ENCODE results near the gene SPOP.

SPOP gene

GRCh38 chr17:49589577-49589927 lies 88.3 kb downstream of the SPOP start:
- no peak overlapping the region for H3K27ac ChIP-seq
- TF ChIP-seq ZFX (IDR thresholded peaks at IDR 0.05) = no peak
- no peak for TF ChIP-seq CTCF (conservative IDR thresholded peaks at IDR 0.05)

- no peak overlapping the region for H3K27ac ChIP-seq
- TF ChIP-seq CTCF (conservative IDR thresholded peaks at IDR 0.05) (no peak), ZFX (IDR thresholded peaks at IDR 0.05) (no peak)
Observed at GRCh38 chr17:49588726-49589576, 88.9 kb downstream of the SPOP start.

- no peak overlapping the region for H3K27ac ChIP-seq
- no peak for TF ChIP-seq CTCF (conservative IDR thresholded peaks at IDR 0.05)
- TF ChIP-seq ZFX (IDR thresholded peaks at IDR 0.05) = no peak
Observed at GRCh38 chr17:49588312-49588711, 89.6 kb downstream of the SPOP start.

GRCh38 chr17:49587366-49588073 lies 90.4 kb downstream of the SPOP start:
- TF ChIP-seq ZFX (IDR thresholded peaks at IDR 0.05) = no peak
- TF ChIP-seq CTCF (conservative IDR thresholded peaks at IDR 0.05) = no peak
- H3K27ac ChIP-seq = no peak overlapping the region

- no peak; the same call in 1 of the 2 replicates for TF ChIP-seq CTCF (conservative IDR thresholded peaks at IDR 0.05)
- no peak for TF ChIP-seq ZFX (IDR thresholded peaks at IDR 0.05)
- H3K27ac ChIP-seq = no peak overlapping the region
Observed at GRCh38 chr17:49585422-49586027, 92.4 kb downstream of the SPOP start.

GRCh38 chr17:49583889-49584288 lies 94.0 kb downstream of the SPOP start:
- TF ChIP-seq ZFX (IDR thresholded peaks at IDR 0.05) (no peak), CTCF (conservative IDR thresholded peaks at IDR 0.05) (no peak)

GRCh38 chr17:49583226-49583625 lies 94.7 kb downstream of the SPOP start:
- TF ChIP-seq CTCF (conservative IDR thresholded peaks at IDR 0.05) (no peak), ZFX (IDR thresholded peaks at IDR 0.05) (no peak)
- H3K27ac ChIP-seq = no peak overlapping the region

More at GRCh38 chr17:49583889-49584288, 94.0 kb downstream of the SPOP start:
- no peak overlapping the region for H3K27ac ChIP-seq

Measured in C4-2B (cell line).